Pancreas (tissue), 10 donors: ENCODE results near the gene OLA1. TPM values are rescaled to one million over a fixed set of nuclear protein-coding genes. Genes with fewer than 3 reads are reported as not detected.

Experiments
- ATAC-seq, 4 donors: fragments of 200-7000 bp; cut with Tn5 transposase; one replicate each; pipeline versions ENCODE4 v1.8.0 to v1.9.1; 2020; ENCODE audit warnings: mild to moderate bottlenecking in 4 of 4, moderate library complexity in 4 of 4
- DNase-seq, 6 donors: peaks; one replicate each; pipeline ENCODE4 v3.0.0-alpha.2; 2020
- FAIRE-seq: peaks from 2 replicates; lab custom pipeline; 2012; peaks lifted over from hg19 to GRCh38; lab: Jason Lieb, UNC
- H3K27ac ChIP-seq, 4 donors: fragments of 200-600 bp; sonication (generic); 1 replicate in 3 of 4; 2 replicates in 1 of 4; pipeline versions ENCODE4 v1.5.0 to v1.8.0; 2020
- H3K27me3 ChIP-seq, 4 donors: fragments of 200-600 bp; one replicate each; pipeline ENCODE4 v1.8.0; 2021
- H3K36me3 ChIP-seq, 3 donors: fragments of 200-600 bp; sonication (generic) in 1 of 3; one replicate each; pipeline versions ENCODE4 v1.5.0 to v1.8.0; 2020 to 2021
- H3K4me1 ChIP-seq, 3 donors: fragments of 200-600 bp; one replicate each; pipeline ENCODE4 v1.8.0; 2021
- H3K4me3 ChIP-seq, 4 donors: fragments of 200-600 bp; sonication (generic) in 2 of 4; one replicate each; pipeline versions ENCODE4 v1.5.0 to v1.8.0; 2020 to 2021
- H3K9me3 ChIP-seq, 4 donors: fragments of 200-600 bp; one replicate each; pipeline ENCODE4 v1.8.0; 2021
- WGBS, 2 donors: extraction: QIAGEN DNeasy Blood & Tissue Kit; methylation state at CpG; one replicate each; pipeline ENCODE4 v1.1.7; 2013; 5-methylcytosine and 5-hydroxymethylcytosine counted together
- intact Hi-C, 3 donors: fragments of 100-400 bp; cut with DNase I; formaldehyde crosslinking; loops; one replicate each; pipeline versions ENCODE4 v1.11.1 to v1.14.2; 2022
- polyA plus RNA-seq, 2 donors: library from polyadenylated mRNA; stranded (reverse); fragments of 200-250 nt; gene quantifications; one replicate each; pipeline ENCODE4 v1.2.3, GENCODE V29; 2013
- total RNA-seq, 6 donors: library from RNA; stranded (reverse); fragmentation: NEBNext Ultra II Directional in 4 of 6; extraction: Animal tissue kit (Norgen Biotek cat#: 25700) in 4 of 6; gene quantifications; one replicate each; pipeline versions ENCODE4 v1.2.1 to v1.2.4, GENCODE V29; 2021 to 2023
- TF ChIP-seq, protein P1 (sequence below), 4 donors: fragments of 200-600 bp; sonication (generic) in 3 of 4; IDR thresholded peaks; one replicate each; pipeline versions ENCODE4 v1.5.0 to v1.8.0; 2021; ENCODE audit warnings: antibody characterized with exemption in 4 of 4
- donor health status: healthy with polysubstance abuse.
- donor health status: DM: no; HTN: no; CAD: no; lungs with moderate emphysema.
- donor health status: DM: no; HTN: no; CAD: no.
- donor health status: control.
- donor health status: control.
- donor health status: Bipolar disorder and iron deficiency.
- donor health status: DM: yes; HTN: yes; CAD: no.
- donor health status: DM: no; HTN: no; CAD: no.
- donor health status: DM: no; HTN: no; CAD: no.
- donor health status: DM: yes; HTN: yes; CAD: no.

The OLA1 gene
- total and polyA plus RNA-seq, 8 donors, result 29.1 to 55.8 (median 43.1) TPM

DNA sequence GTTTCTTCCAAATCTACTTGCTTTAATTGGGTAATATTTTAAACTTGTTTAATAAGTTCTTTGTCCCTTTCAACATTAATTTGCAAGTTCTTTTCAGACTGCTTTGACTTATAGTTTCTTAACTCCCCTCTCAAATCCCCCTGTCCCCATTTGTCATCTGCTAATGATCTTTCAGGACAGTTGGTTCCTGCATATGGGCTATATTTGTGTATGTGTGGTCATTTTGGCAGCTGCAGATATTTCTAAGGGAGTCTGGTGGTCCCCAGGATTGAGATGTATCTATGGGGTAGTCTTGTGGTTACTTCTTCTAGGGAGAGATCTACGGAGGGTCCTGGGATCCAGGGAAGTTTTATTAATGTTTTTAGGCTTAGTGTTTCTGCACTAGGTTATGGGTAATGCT is 162.6 kb downstream of the OLA1 start:
- Histone ChIP-seq H3K27me3 (no peaks in the 10 kb centered on the region), H3K4me3 (no peak overlapping the region), H3K27ac (no peak overlapping the region), H3K9me3 (no peaks in the 10 kb centered on the region), H3K36me3 (no peaks in the 10 kb centered on the region), H3K4me1 (no peaks in the 10 kb centered on the region)
- ATAC-seq (no peak), FAIRE-seq (no peak), DNase-seq (no peak)
- WGBS, 2 donors, result 97 to 100% methylated on average over 1 of the region's 1 CpG
- intact Hi-C loops, result no loop called here
- TF ChIP-seq, protein P1, sequence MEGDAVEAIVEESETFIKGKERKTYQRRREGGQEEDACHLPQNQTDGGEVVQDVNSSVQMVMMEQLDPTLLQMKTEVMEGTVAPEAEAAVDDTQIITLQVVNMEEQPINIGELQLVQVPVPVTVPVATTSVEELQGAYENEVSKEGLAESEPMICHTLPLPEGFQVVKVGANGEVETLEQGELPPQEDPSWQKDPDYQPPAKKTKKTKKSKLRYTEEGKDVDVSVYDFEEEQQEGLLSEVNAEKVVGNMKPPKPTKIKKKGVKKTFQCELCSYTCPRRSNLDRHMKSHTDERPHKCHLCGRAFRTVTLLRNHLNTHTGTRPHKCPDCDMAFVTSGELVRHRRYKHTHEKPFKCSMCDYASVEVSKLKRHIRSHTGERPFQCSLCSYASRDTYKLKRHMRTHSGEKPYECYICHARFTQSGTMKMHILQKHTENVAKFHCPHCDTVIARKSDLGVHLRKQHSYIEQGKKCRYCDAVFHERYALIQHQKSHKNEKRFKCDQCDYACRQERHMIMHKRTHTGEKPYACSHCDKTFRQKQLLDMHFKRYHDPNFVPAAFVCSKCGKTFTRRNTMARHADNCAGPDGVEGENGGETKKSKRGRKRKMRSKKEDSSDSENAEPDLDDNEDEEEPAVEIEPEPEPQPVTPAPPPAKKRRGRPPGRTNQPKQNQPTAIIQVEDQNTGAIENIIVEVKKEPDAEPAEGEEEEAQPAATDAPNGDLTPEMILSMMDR (IDR thresholded peaks at IDR 0.05), result no peak

DNA sequence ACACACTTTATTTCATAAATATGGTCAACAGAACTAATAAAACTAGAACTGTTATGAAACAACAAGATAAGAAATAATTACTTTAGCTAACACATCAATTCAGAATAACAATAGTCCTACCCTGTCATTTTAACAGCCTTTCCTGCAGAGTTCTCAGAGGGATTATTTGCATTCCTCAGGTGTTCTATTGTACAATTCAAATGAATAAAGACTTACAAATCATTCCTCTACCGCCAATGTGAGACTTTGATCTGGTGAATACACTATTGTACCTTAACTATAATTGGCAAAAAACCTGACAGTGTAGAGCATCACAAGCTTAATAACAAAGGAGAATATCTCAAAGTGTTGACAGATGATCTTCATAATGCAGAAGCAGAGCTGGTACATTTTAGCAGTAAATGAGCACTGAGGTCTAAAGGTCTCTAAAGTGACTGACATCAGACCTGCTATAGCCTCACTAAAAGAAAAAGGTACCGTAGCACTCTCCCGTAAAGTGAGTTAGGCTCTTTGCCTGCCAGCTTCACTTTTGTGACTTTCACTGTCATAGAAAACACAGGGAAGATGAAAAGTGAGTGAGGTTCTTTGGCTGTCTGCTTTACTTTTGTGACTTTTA is 164.4 kb downstream of the OLA1 start:
- H3K4me1 ChIP-seq, result no peaks in the 10 kb centered on the region
- TF ChIP-seq, protein P1 (IDR thresholded peaks at IDR 0.05), result no peak
- ATAC-seq, result no peak

DNA sequence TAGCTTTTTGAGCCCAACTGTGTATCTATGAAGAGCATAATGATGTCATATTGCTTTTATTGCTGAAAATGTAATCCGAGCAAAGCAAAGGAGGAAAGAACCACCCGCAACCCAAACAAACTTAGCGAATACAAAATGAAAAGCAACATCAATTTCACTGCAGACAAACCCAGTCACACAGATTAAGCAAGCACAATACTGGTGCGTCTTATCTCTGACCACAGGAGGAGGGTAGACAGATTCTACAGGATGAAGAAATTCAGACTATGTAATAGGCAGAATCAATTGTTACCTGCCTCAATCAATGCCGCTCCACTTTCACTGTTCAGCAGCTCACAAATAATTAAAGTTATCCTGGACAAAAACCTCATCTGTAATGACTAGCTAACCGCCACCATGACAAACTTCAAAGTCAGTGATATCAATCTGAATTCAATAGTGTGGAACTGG is 167.6 kb downstream of the OLA1 start:
- Histone ChIP-seq H3K4me3 (no peak overlapping the region), H3K27ac (no peak overlapping the region), H3K9me3 (no peaks in the 10 kb centered on the region), H3K4me1 (peaks cover 0 to 10% (median 5%) of the 10 kb centered on the region in 3 donors), H3K36me3 (no peaks in the 10 kb centered on the region), H3K27me3 (no peaks in the 10 kb centered on the region)
- TF ChIP-seq, protein P1 (IDR thresholded peaks at IDR 0.05), result no peak
- intact Hi-C loops, result no loop called here
- ATAC-seq (no peak), FAIRE-seq (no peak), DNase-seq (no peak)
- 96 to 97% methylated on average over 6 of the region's 6 CpGs for WGBS, 2 donors

More for the DNA sequence above, 164.4 kb downstream of the OLA1 start:
- DNase-seq (no peak), FAIRE-seq (no peak)
- no peak overlapping the region for H3K27ac ChIP-seq
- no peaks in the 10 kb centered on the region for H3K27me3 ChIP-seq
- intact Hi-C loops, result no loop called here
- H3K9me3 ChIP-seq, result no peaks in the 10 kb centered on the region
- no peaks in the 10 kb centered on the region for H3K36me3 ChIP-seq
- no peak overlapping the region for H3K4me3 ChIP-seq
- 64 to 74% methylated on average over 3 of the region's 3 CpGs for WGBS, 2 donors

DNA sequence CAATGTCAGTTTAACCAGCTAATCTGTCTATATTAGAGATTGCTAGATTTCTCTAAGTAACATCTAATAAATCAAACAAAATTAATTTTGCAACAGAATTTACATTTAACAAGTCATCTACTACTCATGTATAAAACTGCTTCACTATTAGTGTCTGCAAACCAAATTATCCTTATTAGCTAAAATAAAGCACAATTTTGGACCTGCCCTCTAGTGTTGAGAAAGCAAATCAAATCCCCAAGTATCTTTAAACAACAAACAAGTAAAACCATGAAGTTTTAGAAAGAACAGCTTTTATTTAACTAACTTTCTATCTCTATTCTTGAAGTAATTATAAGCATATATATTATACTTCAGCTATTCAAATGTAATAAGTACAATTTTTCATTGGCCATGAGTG is 170.1 kb downstream of the OLA1 start:
- H3K27ac ChIP-seq, result no peak overlapping the region
- H3K36me3 ChIP-seq, result no peaks in the 10 kb centered on the region
- intact Hi-C loops, result no loop called here
- peaks cover 0 to 10% (median 5%) of the 10 kb centered on the region in 3 donors for H3K4me1 ChIP-seq
- no peak for FAIRE-seq
- TF ChIP-seq, protein P1 (IDR thresholded peaks at IDR 0.05), result peak in 2 of 4 donors; percentile 10 to 17
- no peaks in the 10 kb centered on the region for H3K27me3 ChIP-seq
- no peaks in the 10 kb centered on the region for H3K9me3 ChIP-seq
- no peak for DNase-seq
- no peak for ATAC-seq
- no peak overlapping the region for H3K4me3 ChIP-seq

DNA sequence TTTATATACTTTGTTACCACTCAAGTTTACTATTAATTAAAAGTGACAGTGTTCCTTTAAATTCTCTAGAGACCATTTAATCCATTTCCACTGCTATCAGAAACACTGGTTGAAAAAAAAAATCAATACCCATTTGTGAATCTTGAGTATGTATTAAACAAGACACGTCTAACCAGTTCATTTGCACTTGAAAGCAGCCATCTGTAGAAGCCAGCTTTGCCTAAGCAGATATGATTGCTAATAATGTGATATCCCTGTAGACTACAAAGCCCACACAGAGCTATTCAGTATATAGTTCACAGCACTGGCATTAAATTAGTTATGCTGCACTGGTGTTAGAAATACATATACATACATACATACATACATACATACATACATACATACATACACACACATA is 171.4 kb downstream of the OLA1 start:
- H3K27me3 ChIP-seq, result no peaks in the 10 kb centered on the region
- no peak overlapping the region for H3K4me3 ChIP-seq
- no peaks in the 10 kb centered on the region for H3K9me3 ChIP-seq
- H3K4me1 ChIP-seq, result peaks cover 0 to 10% (median 5%) of the 10 kb centered on the region in 3 donors
- TF ChIP-seq, protein P1 (IDR thresholded peaks at IDR 0.05), result no peak
- H3K27ac ChIP-seq, result no peak overlapping the region
- 8 to 15% methylated on average over 1 of the region's 1 CpG for WGBS, 2 donors
- DNase-seq, result no peak
- no peak for FAIRE-seq
- H3K36me3 ChIP-seq, result no peaks in the 10 kb centered on the region
- peak in 1 of 4 donors; percentile 55 for ATAC-seq
- intact Hi-C loops, result no loop called here
